GM18505 (cell line): ENCODE results near the gene AMBP.

ENCODE experiments used
- ATAC-seq: cut with Tn5 transposase; IDR thresholded peaks from one replicate; pipeline ENCODE4 v1.9.1; 2021; ENCODE audit not compliant: unreplicated experiment
- POLR2A ChIP-seq: IDR thresholded peaks from 4 replicates; pipeline ENCODE4 v1.6.1; 2011; ENCODE audit warnings: borderline replicate concordance; ENCODE audit not compliant: insufficient read depth, insufficient read length; ENCODE audit errors: extremely low read depth

The AMBP gene

GRCh38 chr9:114102484-114102883 lies 24.4 kb upstream of the AMBP start:
- TF ChIP-seq POLR2A, result no peak
- ATAC-seq, result no peak

- TF ChIP-seq POLR2A, result no peak
- ATAC-seq, result no peak
Measured at GRCh38 chr9:114100536-114100935, 22.4 kb upstream of the AMBP start.

GRCh38 chr9:114099669-114100270 lies 21.7 kb upstream of the AMBP start:
- no peak for TF ChIP-seq POLR2A
- ATAC-seq, result no peak

GRCh38 chr9:114098936-114099668 lies 21.0 kb upstream of the AMBP start, which contains the start of gene KIF12:
Gene KIF12 (minus strand): TSS chr9:114099292. CDS start chr9:114099276, 16 bp downstream.
- TF ChIP-seq POLR2A, result no peak
- ATAC-seq, result no peak

- ATAC-seq, result no peak
Measured at GRCh38 chr9:114098021-114098935, 20.2 kb upstream of the AMBP start.

GRCh38 chr9:114097613-114098020 lies 19.5 kb upstream of the AMBP start:
- no peak for ATAC-seq
- TF ChIP-seq POLR2A, result no peak

More at GRCh38 chr9:114098021-114098935, 20.2 kb upstream of the AMBP start:
- TF ChIP-seq POLR2A, result no peak

- TF ChIP-seq POLR2A, result no peak
- ATAC-seq, result no peak
Measured at GRCh38 chr9:114096866-114097612, 18.9 kb upstream of the AMBP start.

GRCh38 chr9:114096041-114096511 lies 18.0 kb upstream of the AMBP start:
- ATAC-seq, result no peak
- TF ChIP-seq POLR2A, result no peak

- no peak for TF ChIP-seq POLR2A
- ATAC-seq, result no peak
Measured at GRCh38 chr9:114094971-114095370, 16.9 kb upstream of the AMBP start.

- TF ChIP-seq POLR2A, result no peak
- ATAC-seq, result no peak
Measured at GRCh38 chr9:114093761-114094505, 15.8 kb upstream of the AMBP start.

GRCh38 chr9:114093031-114093471 lies 15.0 kb upstream of the AMBP start:
- no peak for TF ChIP-seq POLR2A
- ATAC-seq, result no peak

GRCh38 chr9:114092336-114092735 lies 14.2 kb upstream of the AMBP start:
- no peak for ATAC-seq
- no peak for TF ChIP-seq POLR2A

- TF ChIP-seq POLR2A, result no peak
- ATAC-seq, result no peak
Measured at GRCh38 chr9:114091711-114092110, 13.6 kb upstream of the AMBP start.

GRCh38 chr9:114090798-114091197 lies 12.7 kb upstream of the AMBP start:
- ATAC-seq, result no peak
- no peak for TF ChIP-seq POLR2A
